ENCODE data around the gene C6orf136.

- TF ChIP-seq CTCF (IDR thresholded peaks at IDR 0.05 in 4 of 5, conservative IDR thresholded peaks at IDR 0.05 in 1 of 5) = peak in 3 of 5 experiments; percentile 32 to 44 (median 33)
- TF ChIP-seq POLR2A (IDR thresholded peaks at IDR 0.05) = peak; percentile 23 to 32
Measured at GRCh38 chr6:30626484-30627366, 20.2 kb upstream of the C6orf136 start, which contains the start of gene ATAT1.

All from gastrocnemius medialis (tissue), 4 donors.